IPS-18a (cell line): ENCODE data around the gene IRAK1BP1.

ENCODE experiments used
- H3K27ac ChIP-seq: one replicate; pipeline ENCODE4 v1.5.1; 2013; ENCODE audit warnings: low read length
- H3K27me3 ChIP-seq: one replicate; pipeline ENCODE4 v1.6.1; 2013; ENCODE audit warnings: mild to moderate bottlenecking, low read length; ENCODE audit not compliant: control insufficient read depth, insufficient read depth
- H3K36me3 ChIP-seq: one replicate; pipeline ENCODE4 v1.6.1; 2013; ENCODE audit warnings: low read depth, low read length; ENCODE audit not compliant: control insufficient read depth
- H3K4me1 ChIP-seq: one replicate; pipeline ENCODE4 v1.6.1; 2013; ENCODE audit warnings: low read depth, low read length; ENCODE audit not compliant: control insufficient read depth
- H3K4me3 ChIP-seq: one replicate; pipeline ENCODE4 v1.5.1; 2013; ENCODE audit warnings: low read length
- H3K9ac ChIP-seq: one replicate; pipeline ENCODE4 v1.6.1; 2013; ENCODE audit warnings: mild to moderate bottlenecking, low read length, moderate library complexity
- H3K9me3 ChIP-seq: one replicate; pipeline ENCODE4 v1.6.1; 2013; ENCODE audit warnings: low read depth, low read length; ENCODE audit not compliant: control insufficient read depth

Gene IRAK1BP1

DNA sequence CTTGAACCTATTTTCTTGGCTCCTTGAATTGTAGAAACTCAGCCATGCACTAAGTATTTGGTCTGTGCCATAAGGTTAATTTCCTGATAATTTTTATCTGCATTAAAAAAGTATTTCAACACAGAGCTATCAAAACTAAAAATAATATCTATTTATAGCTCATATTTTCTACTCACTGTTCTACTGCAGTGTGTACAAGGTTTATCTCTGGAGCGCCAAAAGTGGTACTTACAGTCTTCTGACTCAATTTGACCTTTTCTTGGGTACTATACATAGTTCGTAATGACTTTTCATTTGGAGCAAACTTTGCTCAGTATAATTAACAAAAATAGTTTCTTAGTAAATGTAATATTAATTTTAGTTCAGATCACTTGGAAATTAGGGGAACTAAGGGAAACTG, 69.2 kb downstream of the IRAK1BP1 start:
- Histone ChIP-seq H3K4me3 (no peak overlapping the region), H3K4me1 (no peaks in the 10 kb centered on the region), H3K9me3 (no peaks in the 10 kb centered on the region), H3K36me3 (peaks cover 24% of the 10 kb centered on the region), H3K27ac (no peak overlapping the region), H3K9ac (no peak overlapping the region), H3K27me3 (no peaks in the 10 kb centered on the region)

DNA sequence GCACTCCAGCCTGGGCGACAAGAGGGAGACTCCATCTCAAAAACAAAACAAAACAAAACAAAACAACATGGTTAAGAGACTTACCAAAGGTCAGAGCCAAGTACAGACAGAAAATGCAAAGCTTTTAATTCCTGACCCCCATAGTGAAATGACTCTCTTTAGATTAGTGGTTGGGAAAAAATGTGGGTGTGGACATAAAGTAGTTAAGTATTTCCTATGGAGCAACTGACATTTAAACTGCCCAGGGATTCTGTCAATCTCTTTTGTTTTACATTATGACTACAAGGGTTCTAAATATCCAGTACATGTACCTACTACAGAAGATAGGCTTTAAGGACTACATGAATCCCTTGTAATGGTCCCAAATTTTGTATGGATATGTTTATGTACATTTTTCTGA, 75.1 kb downstream of the IRAK1BP1 start:
- H3K4me1 ChIP-seq = no peaks in the 10 kb centered on the region
- peaks cover 81% of the 10 kb centered on the region for H3K36me3 ChIP-seq
- no peak overlapping the region for H3K27ac ChIP-seq
- no peaks in the 10 kb centered on the region for H3K27me3 ChIP-seq
- no peak overlapping the region for H3K4me3 ChIP-seq
- no peaks in the 10 kb centered on the region for H3K9me3 ChIP-seq
- no peak overlapping the region for H3K9ac ChIP-seq

DNA sequence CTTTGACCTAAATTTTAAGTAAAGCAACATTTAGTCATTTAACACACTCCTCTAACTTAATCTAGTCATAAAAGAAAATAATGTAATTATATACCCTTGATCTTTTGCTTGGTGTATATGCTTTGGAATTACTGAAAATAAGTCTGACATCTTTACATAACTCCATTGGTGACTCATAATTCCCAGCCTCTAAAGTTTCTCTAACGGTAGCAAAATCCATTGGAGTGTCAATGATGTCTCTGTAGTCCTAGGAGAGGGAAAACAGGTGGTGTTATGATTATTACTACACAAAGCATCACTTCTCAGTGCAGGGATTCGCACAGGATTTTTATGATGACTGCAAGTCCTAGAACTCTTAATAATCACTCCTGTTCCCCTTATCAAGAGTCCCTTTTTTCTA, 80.2 kb downstream of the IRAK1BP1 start:
- Histone ChIP-seq H3K9me3 (peaks cover 7% of the 10 kb centered on the region), H3K9ac (no peak overlapping the region), H3K27ac (no peak overlapping the region), H3K4me3 (no peak overlapping the region), H3K4me1 (no peaks in the 10 kb centered on the region), H3K27me3 (no peaks in the 10 kb centered on the region), H3K36me3 (peaks cover 91% of the 10 kb centered on the region)

DNA sequence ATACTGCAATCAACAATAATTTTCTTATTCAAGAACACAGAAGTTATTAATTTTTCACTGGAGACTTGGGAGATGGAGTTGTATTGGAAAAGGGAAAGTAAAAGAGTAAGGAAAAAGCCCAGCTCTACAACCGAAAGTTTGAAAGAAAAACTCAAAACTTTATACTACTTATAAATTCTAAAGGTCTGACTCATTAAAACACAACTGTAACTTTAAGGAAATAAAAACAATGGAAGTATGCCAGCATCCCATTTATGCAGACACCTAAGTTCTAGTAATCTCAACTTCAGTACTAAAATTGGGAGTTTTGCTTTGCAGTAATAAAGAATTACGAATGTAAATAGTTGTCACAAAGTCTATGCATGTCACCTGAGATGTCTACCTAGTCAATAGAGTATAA, 80.6 kb downstream of the IRAK1BP1 start:
- Histone ChIP-seq H3K9ac (no peak overlapping the region), H3K9me3 (peaks cover 7% of the 10 kb centered on the region), H3K27me3 (no peaks in the 10 kb centered on the region), H3K36me3 (peaks cover 91% of the 10 kb centered on the region), H3K4me3 (no peak overlapping the region), H3K4me1 (no peaks in the 10 kb centered on the region), H3K27ac (no peak overlapping the region)

DNA sequence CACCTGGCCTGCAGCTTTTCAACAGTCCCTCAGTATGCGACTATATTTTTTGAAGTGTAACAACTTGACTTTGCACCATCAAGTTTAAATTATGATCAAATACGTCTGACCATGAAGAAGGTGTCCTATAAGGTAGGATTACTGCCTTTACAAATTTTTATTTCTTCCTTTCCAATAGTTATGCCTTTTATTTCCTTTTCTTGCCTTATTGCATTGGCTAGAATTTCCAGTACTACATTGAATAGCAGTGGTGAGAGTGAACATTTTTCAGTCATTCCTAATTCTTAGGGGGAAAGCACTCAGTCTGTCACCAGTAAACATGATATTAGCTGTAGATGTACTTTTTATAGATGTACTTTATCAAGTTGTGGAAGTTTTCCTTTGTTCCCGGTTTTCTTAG, 81.4 kb downstream of the IRAK1BP1 start:
- Histone ChIP-seq H3K9ac (no peak overlapping the region), H3K36me3 (peaks cover 91% of the 10 kb centered on the region), H3K4me1 (no peaks in the 10 kb centered on the region), H3K4me3 (no peak overlapping the region), H3K27ac (no peak overlapping the region), H3K9me3 (peaks cover 7% of the 10 kb centered on the region), H3K27me3 (no peaks in the 10 kb centered on the region)

DNA sequence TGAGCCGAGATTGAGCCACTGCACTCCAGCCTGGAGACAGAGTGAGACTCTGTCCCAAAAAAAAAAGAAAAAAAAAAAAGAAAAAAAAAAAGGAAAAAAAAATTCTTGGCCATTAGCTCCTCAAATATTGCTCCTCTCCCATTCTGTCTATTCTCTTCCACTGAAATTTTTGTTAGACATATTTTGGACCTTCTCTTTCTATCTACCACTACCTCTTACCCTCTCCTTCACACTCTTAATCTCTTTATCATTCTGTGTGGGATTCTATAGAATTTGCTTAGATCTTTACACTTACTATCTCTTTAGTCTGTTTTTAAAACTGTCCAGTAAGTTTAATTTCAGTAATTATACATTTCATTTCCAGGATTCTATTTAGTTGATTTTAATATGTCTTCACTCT, 85.0 kb downstream of the IRAK1BP1 start:
- Histone ChIP-seq H3K4me3 (no peak overlapping the region), H3K27ac (no peak overlapping the region), H3K4me1 (peaks cover 6% of the 10 kb centered on the region), H3K27me3 (no peaks in the 10 kb centered on the region), H3K9me3 (peaks cover 7% of the 10 kb centered on the region), H3K36me3 (peaks cover 79% of the 10 kb centered on the region), H3K9ac (no peak overlapping the region)
